Endometrial microvascular endothelial cells (primary cell): ENCODE measurements around the gene FAM98B. TPM values are rescaled to one million over a fixed set of nuclear protein-coding genes. Genes with fewer than 3 reads are reported as not detected.
"Not testable (repeated sequence)": the region's sequence is repeated elsewhere in the genome, so short reads cannot be mapped to it uniquely, and the experiment has no call there.

ENCODE experiments used
- in situ Hi-C: cut with HindIII; loops from 2 replicates; pipeline ENCODE4 v1.10.0; 2017; ENCODE audit warnings: low sequenced_read_pairs, low pct_unique_long_range_greater_than_20kb; ENCODE audit errors: inconsistent ontology term
- total RNA-seq: library from RNA; depleted of rRNA; stranded (reverse); fragments of >200 nt; gene quantifications from one replicate; pipeline ENCODE4 v1.2.3, GENCODE V29; 2015; ENCODE audit errors: inconsistent ontology term

FAM98B gene
- 11.3 TPM for total RNA-seq

DNA sequence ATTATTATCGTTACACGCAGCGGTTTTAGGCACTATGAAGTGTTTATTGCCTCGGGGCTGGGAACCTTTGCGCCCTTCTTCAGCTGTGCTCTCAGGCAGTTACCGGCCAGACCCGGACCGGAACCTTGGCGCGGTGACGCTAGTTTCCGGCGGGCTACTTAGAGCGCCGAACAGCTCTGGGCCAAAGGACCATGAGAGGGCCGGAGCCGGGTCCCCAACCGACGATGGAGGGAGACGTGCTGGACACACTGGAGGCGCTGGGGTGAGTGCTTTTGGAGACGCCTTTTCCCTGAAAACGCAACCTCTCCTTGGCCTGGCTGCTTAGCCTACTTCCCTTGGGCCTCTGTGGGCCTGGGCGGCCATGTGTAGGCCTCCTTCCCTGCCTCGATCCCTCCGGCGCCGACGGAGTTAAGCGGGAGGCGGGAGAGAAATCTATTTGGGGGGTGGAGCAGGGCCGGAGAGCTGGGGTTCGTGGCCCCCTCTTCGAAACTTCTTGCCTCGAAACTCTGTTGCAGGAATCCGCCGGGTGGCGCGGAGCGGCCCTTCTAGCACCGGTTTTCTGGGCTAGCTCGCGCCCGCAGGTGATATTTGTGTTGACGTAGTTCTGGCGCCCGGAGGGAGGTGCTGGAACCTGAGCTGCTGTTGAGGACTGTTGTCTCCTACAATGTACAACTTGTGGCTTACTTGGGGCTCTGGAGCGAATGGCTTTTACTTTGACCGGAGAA is at the start of gene FAM98B:
Gene FAM98B, plus strand, starts transcription at position 157 of the 725 bp plus-strand sequence. Its CDS starts 35 bp downstream, at position 192.
- in situ Hi-C loops: no loop called here

GRCh38 chr15:38406436-38406835 is 47.5 kb upstream of the FAM98B start:
- in situ Hi-C loops: no loop called here

GRCh38 chr15:38408576-38408975 is 45.4 kb upstream of the FAM98B start:
- in situ Hi-C loops: no loop called here

- in situ Hi-C loops: no loop called here
Measured at GRCh38 chr15:38411902-38412301, 42.0 kb upstream of the FAM98B start.

- in situ Hi-C loops: no loop called here
Measured at GRCh38 chr15:38412466-38412865, 41.5 kb upstream of the FAM98B start.

DNA sequence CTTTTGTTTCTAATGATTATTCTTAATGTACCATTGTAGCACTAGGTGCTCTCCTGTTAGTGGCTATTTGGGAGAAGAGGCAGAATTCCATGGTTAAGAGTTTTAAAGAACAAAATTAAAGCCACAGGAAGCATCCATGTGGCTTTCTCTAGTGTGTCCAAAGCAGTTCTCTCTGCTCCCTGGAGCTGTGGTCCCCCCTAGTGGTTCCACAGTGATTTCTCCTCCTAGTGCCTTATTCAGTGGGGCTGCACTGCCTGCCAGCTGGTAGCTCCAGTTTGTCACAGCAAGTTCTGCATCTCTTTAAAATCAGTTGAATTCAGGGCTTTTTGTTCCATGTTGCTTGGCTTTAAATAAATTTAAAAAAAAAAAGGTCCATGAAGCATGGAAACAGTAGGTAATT is 39.6 kb upstream of the FAM98B start:
- in situ Hi-C loops: no loop called here

DNA sequence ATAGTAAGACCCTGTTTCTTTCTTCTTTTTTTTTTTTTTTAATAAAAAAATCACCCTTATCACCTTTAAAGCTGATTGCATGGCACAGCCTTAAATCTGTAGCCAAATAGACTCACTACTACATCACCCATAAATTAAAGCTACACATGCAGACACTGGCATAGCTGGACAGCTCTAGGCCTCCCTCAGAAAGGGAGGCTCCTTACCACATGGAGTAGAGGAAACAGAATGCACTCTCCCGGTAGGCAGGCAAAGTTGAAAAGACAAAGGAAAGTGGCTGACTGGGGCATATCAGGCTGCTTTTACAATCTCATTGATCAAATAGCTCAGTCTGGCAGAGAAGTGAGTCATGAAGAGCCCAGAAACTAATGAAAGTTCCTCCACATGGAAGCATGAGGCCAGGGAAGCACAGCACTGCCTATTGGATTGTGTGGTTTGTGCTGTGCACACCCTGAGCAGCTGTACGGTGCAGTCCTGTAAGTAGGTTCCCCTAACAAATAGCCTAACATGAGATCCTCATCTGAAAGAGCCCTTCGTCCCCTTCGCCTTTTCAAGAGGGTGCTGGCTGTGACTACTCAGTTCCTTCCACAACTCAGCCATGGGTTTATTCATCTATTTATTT is 32.7 kb upstream of the FAM98B start:
- in situ Hi-C loops: no loop called here

DNA sequence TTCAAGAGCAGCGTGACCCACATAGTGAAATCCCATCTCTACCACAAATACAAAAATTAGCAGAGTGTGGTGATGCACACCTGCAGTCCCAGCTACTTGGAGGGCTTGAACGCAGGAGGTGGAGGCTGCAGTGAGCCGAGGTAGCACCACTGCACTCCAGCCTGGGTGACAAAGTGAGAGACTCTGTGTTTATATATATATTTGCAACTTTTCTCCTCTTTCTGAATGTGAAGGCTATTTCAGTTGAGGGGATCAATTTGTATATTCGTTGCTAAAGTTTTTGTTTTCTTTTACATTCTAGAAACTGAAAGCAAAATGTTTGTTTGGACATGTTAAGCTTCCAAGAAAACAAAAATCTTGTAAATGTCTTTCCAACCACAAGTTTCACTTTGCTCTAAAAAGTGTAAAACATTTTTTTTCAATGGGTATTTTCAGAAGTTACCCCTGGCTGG is 29.8 kb upstream of the FAM98B start:
- in situ Hi-C loops: no loop called here

DNA sequence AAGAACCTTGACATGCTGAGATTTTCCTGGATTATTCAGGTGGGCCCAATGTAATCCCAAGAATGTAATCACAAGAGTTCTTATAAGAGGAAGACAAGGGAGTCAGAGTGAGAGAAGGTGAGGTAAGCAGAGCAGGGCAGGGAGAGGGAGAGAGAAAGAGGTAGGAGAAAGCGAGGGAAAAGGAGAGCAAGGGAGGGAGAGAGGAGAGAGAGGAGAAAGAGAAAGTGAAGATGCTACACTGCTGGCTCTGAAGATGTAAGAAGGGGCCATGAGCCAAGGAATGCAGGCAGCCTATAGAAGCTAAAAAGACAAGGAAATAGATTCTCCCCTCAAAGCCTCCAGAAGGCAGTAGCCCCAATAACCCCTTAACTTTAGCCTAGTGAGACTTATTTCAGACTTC is 28.7 kb upstream of the FAM98B start:
- in situ Hi-C loops: no loop called here

DNA sequence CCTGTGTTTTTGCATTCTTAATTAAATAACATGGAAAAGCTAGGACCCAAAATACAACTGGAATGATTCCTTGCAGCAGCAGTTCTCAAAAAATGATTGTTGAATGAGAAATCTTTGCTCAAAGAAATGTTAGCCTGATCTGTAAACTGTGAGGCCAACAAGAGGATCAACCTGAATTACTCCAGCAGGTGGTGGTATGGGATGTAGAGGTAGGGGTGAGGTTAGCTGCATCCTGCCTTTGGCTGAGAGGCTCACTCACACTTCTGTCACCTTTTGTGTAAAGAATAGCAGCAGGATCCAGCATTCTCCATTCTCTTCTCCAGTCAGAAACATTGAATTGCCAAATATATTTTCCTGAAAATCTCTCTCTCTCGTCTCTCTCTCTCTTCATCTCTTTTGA is 26.5 kb upstream of the FAM98B start:
- in situ Hi-C loops: no loop called here

DNA sequence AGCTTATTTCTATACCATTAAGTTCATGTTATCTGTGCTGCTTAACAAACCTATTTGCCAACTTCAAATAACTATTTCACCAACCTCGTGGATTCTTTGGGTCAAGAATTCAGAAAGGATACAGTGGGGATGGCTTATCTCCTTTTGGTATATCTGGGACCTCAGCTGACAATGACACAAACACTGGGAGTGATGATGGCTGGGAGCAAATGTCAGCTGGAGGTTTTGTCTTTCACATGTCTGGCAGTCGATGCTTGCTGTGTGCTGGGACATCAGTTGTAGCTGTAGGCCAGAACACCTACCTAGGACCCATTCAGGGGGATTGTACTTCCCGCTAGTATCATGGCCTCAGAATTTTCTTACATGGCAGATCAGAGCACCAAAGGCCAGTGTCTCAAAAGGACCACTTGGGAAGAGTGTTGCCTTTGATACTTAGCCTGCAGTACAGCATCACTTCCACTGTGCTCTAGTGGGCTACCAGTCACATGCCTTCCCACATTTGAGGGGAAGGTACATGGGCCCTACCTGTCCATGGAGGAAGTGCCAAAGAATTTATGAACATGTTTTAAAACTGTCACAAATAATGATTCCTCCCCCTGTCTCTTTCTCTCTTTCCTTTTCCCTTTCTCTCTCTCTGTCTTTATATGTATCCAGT is 23.7 kb upstream of the FAM98B start:
- in situ Hi-C loops: no loop called here

GRCh38 chr15:38436993-38437392 is 16.9 kb upstream of the FAM98B start:
- in situ Hi-C loops: no loop called here

DNA sequence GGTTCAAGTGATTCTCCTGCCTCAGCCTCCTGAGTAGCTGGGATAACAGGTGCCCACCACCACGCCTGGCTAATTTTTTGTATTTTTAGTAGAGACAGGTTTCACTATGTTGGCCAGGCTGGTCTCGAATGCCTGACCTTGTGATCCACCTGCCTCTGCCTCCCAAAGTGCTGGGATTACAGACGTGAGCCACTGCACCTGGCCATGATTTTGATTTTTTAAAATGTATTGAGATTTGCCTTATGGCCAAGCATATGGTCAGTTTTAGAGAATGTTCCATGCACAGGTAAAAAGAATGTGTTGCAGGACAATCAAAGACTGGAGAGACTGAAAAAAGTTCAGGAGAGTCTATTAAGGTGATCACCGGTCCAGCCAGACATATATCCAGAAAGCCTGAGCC is 16.3 kb upstream of the FAM98B start:
- in situ Hi-C loops: not testable (repeated sequence)

DNA sequence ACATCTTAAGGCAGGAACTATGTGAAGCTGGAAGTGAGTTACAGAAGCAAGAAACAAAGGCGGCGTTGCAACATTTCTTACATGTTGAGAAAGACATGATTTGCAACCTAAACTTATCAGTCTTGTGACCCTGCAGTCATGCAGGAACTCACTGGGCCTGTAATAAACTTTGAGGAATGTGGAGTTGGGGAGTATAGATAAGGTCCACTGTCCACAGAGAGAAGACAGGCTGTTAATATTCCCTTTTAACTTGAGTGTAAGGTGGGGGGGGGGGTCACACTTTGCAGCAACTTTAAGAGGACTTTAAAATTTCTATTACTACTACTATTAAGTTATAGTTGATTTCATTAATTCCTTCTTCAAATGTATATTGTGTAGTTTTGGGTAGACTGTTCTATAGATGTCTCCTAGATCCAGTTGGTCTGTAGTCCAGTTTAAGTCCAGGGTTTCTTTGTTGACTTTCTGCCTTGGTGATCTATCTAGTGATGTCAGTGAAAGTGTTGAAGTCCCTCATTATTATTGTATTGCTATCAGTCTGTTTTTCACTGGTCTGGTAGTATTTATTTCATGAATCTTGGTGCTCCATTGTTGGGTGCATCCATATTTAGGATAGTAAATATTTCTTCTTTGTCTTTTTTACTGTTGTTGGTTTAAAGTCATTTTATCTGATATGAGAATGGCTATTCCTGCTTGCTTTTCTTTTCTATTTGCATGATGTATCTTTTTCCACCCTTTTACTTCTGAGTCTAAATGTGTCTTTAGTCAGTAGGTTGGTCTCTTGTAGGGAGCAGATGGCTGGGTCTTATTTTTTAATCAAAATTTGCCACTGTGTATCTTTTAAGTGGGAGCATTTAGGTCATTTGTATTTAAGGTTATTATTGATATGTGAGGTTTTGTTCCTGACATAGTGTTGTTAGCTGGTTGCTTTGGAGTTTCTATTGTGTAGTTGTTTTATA is 15.6 kb upstream of the FAM98B start:
- in situ Hi-C loops: no loop called here

DNA sequence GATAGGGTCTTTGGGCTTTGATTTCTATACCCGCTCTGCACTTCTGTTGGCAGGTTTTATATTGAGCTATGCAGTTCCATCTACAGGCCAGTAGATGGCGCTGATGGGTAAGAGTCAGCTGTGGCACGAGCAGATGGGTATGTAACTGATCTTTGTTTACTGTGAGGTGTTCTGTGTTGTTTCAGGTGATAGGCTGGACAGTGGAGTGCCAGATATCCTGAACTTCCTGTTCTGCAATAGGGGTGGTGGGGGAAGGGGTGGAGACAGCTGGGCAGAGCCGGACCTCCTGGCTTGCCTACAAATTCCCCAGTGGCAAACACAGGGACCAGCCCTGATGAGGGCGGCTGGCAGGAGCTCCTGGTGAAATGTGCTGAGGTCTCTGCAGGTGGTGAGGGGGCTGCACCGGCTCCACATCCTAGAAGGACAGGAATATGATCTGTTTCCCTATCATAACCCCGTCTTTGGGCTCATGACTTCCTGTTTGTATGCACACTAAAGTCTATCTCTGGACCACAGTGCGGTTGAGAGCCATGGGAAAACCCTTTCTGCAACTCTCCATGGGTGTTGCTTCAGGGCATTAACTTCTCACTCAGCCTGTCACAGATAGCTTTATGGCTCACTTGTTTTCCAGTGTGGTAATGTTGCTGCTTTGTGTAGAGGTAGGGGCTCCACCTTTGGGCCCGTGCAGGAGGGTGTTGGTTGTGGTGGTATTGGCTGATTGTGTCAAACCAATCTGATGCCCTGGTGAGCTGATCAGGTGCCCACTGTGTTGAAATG is 13.4 kb upstream of the FAM98B start:
- in situ Hi-C loops: no loop called here

DNA sequence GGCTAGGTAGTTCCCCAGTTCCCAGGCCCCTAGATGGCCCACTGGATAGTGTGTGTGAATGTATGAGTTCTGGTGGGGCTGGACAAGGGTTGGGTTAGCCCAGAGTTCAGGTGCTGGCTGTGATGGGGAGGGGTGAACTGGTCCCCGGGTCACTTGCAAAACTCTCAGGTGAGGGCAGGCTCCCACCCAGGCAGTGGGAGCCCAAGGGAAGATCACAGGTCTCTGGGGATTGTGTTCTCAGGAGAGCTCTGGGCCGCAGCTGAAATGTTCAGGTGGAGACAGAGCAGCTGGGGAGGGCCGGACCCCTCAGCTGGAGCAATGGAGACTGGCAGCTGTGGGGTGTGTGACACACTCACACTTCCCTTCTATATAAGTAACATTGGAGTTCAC is 12.8 kb upstream of the FAM98B start:
- in situ Hi-C loops: no loop called here

- in situ Hi-C loops: no loop called here
Measured at GRCh38 chr15:38454696-38455090, 766 bp downstream of the FAM98B start.

- in situ Hi-C loops: no loop called here
Measured at GRCh38 chr15:38455092-38455491, 1.2 kb downstream of the FAM98B start.
